Neuronal stem cell (in vitro differentiated cells): ENCODE results near the gene ZNF497.

Source experiments
- DNase-seq: peaks from one replicate; pipeline ENCODE4 v3.0.0-alpha.2; 2013; ENCODE audit warnings: low spot score
- H2AFZ ChIP-seq: one replicate; pipeline ENCODE4 v1.6.1; 2013; ENCODE audit warnings: mild to moderate bottlenecking, low read length, inconsistent platforms
- H2AK5ac ChIP-seq: 2 replicates; pipeline ENCODE4 v1.6.1; 2013; ENCODE audit warnings: low read depth, mild to moderate bottlenecking, inconsistent platforms, low read length, moderate library complexity, mixed read lengths
- H2BK120ac ChIP-seq: 2 replicates; pipeline ENCODE4 v1.6.1; 2013; ENCODE audit warnings: low read depth, mild to moderate bottlenecking, inconsistent platforms, low read length, moderate library complexity, mixed read lengths
- H2BK12ac ChIP-seq: one replicate; pipeline ENCODE4 v1.6.1; 2013; ENCODE audit warnings: low read length, inconsistent platforms
- H2BK15ac ChIP-seq: 2 replicates; pipeline ENCODE4 v1.6.1; 2013; ENCODE audit warnings: mild to moderate bottlenecking, low read length, inconsistent platforms, mixed read lengths
- H2BK5ac ChIP-seq: one replicate; pipeline ENCODE4 v1.6.1; 2013; ENCODE audit warnings: inconsistent platforms, mild to moderate bottlenecking, low read length, moderate library complexity
- H3K14ac ChIP-seq: one replicate; pipeline ENCODE4 v1.6.1; 2013; ENCODE audit warnings: low read length, inconsistent platforms
- H3K18ac ChIP-seq: 2 replicates; pipeline ENCODE4 v1.6.1; 2013; ENCODE audit warnings: low read length, inconsistent platforms
- H3K23ac ChIP-seq: 2 replicates; pipeline ENCODE4 v1.6.1; 2013; ENCODE audit warnings: low read depth, mild to moderate bottlenecking, mixed read lengths, low read length, inconsistent platforms; ENCODE audit not compliant: poor library complexity
- H3K27ac ChIP-seq: replicated peaks from 3 replicates; pipeline ENCODE4 v1.5.1; 2013; ENCODE audit warnings: low read length, inconsistent platforms
- H3K27me3 ChIP-seq, 3 experiments: 2 replicates each; pipeline ENCODE4 v1.6.1; 2013; ENCODE audit warnings: low read length in 3 of 3, mild to moderate bottlenecking in 2 of 3, inconsistent platforms in 1 of 3, low read depth in 1 of 3, mixed read lengths in 1 of 3, moderate library complexity in 1 of 3; ENCODE audit not compliant: control insufficient read depth in 3 of 3, insufficient read depth in 3 of 3
- H3K36me3 ChIP-seq, 2 donors: replicated peaks in 1 of 2; 2 replicates each; pipeline ENCODE4 v1.6.1; 2013; ENCODE audit warnings: low read length in 2 of 2; ENCODE audit not compliant: control insufficient read depth in 2 of 2, insufficient read depth in 2 of 2
- H3K4ac ChIP-seq: 2 replicates; pipeline ENCODE4 v1.6.1; 2013; ENCODE audit warnings: inconsistent platforms, mild to moderate bottlenecking, low read length, moderate library complexity
- H3K4me1 ChIP-seq, 2 donors: 1 replicate in 1 of 2; 2 replicates in 1 of 2; pipeline ENCODE4 v1.6.1; 2013; ENCODE audit warnings: low read length in 2 of 2, low read depth in 1 of 2; ENCODE audit not compliant: control insufficient read depth in 2 of 2, insufficient read depth in 1 of 2
- H3K4me2 ChIP-seq: one replicate; pipeline ENCODE4 v1.6.1; 2013; ENCODE audit warnings: mild to moderate bottlenecking, low read length, inconsistent platforms; ENCODE audit not compliant: insufficient read depth, poor library complexity, severe bottlenecking
- H3K4me3 ChIP-seq, 2 donors: 2 replicates each; pipeline ENCODE4 v1.5.1; 2013; ENCODE audit warnings: low read length in 2 of 2, mild to moderate bottlenecking in 2 of 2, inconsistent platforms in 1 of 2, moderate library complexity in 1 of 2
- H3K79me1 ChIP-seq: one replicate; pipeline ENCODE4 v1.6.1; 2013; ENCODE audit warnings: low read depth, mild to moderate bottlenecking, inconsistent platforms, low read length, moderate library complexity
- H3K9ac ChIP-seq: one replicate; pipeline ENCODE4 v1.6.1; 2013; ENCODE audit warnings: mild to moderate bottlenecking, low read depth, low read length, inconsistent platforms; ENCODE audit not compliant: poor library complexity
- H3K9me3 ChIP-seq, 2 donors: replicated peaks in 1 of 2; 2 replicates each; pipeline versions ENCODE3 to v1.6.1; 2013; ENCODE audit warnings: low read length in 2 of 2, mild to moderate bottlenecking in 2 of 2, inconsistent platforms in 1 of 2, low read depth in 1 of 2, mixed read lengths in 1 of 2, moderate library complexity in 1 of 2; ENCODE audit not compliant: control insufficient read depth in 2 of 2, insufficient read depth in 1 of 2
- H4K8ac ChIP-seq: one replicate; pipeline ENCODE4 v1.6.1; 2013; ENCODE audit warnings: low read depth, mild to moderate bottlenecking, inconsistent platforms, low read length, moderate library complexity
- H4K91ac ChIP-seq: one replicate; pipeline ENCODE4 v1.6.1; 2013; ENCODE audit warnings: low read length, low read depth, mild to moderate bottlenecking, inconsistent platforms; ENCODE audit not compliant: poor library complexity
- WGBS, 2 donors: extraction: QIAGEN DNeasy Blood & Tissue Kit; methylation state at CpG; one replicate each; pipeline ENCODE4 v1.1.7; 2013; ENCODE audit warnings: missing lambda C conversion rate in 2 of 2, mixed read lengths in 1 of 2; ENCODE audit not compliant: insufficient read length in 2 of 2, insufficient replicate concordance in 1 of 2; ENCODE audit errors: extremely low coverage in 2 of 2; 5-methylcytosine and 5-hydroxymethylcytosine counted together

The ZNF497 gene

GRCh38 chr19:58346961-58347929, 15.3 kb downstream of the ZNF497 start:
- Histone ChIP-seq H3K4me2 (peak overlapping the region; percentile 100), H2AK5ac (peak overlapping the region; percentile 81), H2BK15ac (peak overlapping the region; percentile 37), H3K23ac (peak overlapping the region; percentile 96), H3K4me3 (peak overlapping the region; percentile 53 to 97), H3K4me1 (peaks cover 0 to 3% of the 10 kb centered on the region in 2 donors), H3K36me3 (no peaks in the 10 kb centered on the region), H3K9me3 (no peaks in the 10 kb centered on the region), H2BK120ac (no peak overlapping the region), H2BK5ac (peak overlapping the region; percentile 66), H3K4ac (no peak overlapping the region), H3K9ac (peak overlapping the region; percentile 97), H4K91ac (no peak overlapping the region), H3K27me3 (peaks cover 4 to 12% (median 10%) of the 10 kb centered on the region in 3 experiments), H2AFZ (peak overlapping the region; percentile 100), H3K18ac (peak overlapping the region; percentile 94), H3K27ac (no peak overlapping the region), H3K79me1 (peaks cover 3% of the 10 kb centered on the region), H3K14ac (peak overlapping the region; percentile 89), H4K8ac (peak overlapping the region; percentile 65), H2BK12ac (peak overlapping the region; percentile 58)
- peak; percentile 73 for DNase-seq
- WGBS, 2 donors: no CpG with 5 or more reads among the region's 82 CpGs

GRCh38 chr19:58345558-58345957, 17.0 kb downstream of the ZNF497 start:
- no peak overlapping the region for H4K91ac ChIP-seq
- peaks cover 0 to 12% of the 10 kb centered on the region in 2 donors for H3K36me3 ChIP-seq
- H3K4ac ChIP-seq: no peak overlapping the region
- WGBS, 2 donors: no CpG with 5 or more reads among the region's 5 CpGs
- H3K23ac ChIP-seq: no peak overlapping the region
- peaks cover 4 to 12% (median 10%) of the 10 kb centered on the region in 3 experiments for H3K27me3 ChIP-seq
- H2BK120ac ChIP-seq: no peak overlapping the region
- H3K4me2 ChIP-seq: no peak overlapping the region
- no peak overlapping the region for H3K27ac ChIP-seq
- H4K8ac ChIP-seq: no peak overlapping the region
- H3K79me1 ChIP-seq: no peaks in the 10 kb centered on the region
- no peak overlapping the region for H2BK5ac ChIP-seq
- H3K14ac ChIP-seq: no peak overlapping the region
- H3K4me1 ChIP-seq: peaks cover 0 to 3% of the 10 kb centered on the region in 2 donors
- H3K18ac ChIP-seq: no peak overlapping the region
- no peak overlapping the region for H2AK5ac ChIP-seq
- no peak overlapping the region for H3K9ac ChIP-seq
- no peak for DNase-seq
- no peak overlapping the region for H2BK12ac ChIP-seq
- H2BK15ac ChIP-seq: no peak overlapping the region
- H2AFZ ChIP-seq: no peak overlapping the region
- no peak overlapping the region for H3K4me3 ChIP-seq
- peaks cover 0 to 2% of the 10 kb centered on the region in 2 donors for H3K9me3 ChIP-seq

- H3K4me1 ChIP-seq: no peaks in the 10 kb centered on the region
- no CpG with 5 or more reads among the region's 30 CpGs for WGBS, 2 donors
- no peak overlapping the region for H3K9ac ChIP-seq
- no peak overlapping the region for H3K4me2 ChIP-seq
- H3K9me3 ChIP-seq: peaks cover 3 to 7% of the 10 kb centered on the region in 2 donors
- no peak overlapping the region for H3K27ac ChIP-seq
- no peak overlapping the region for H3K18ac ChIP-seq
- no peak overlapping the region for H2BK5ac ChIP-seq
- no peak for DNase-seq
- H2AK5ac ChIP-seq: no peak overlapping the region
- no peak overlapping the region for H2AFZ ChIP-seq
- no peak overlapping the region for H3K14ac ChIP-seq
- H3K4me3 ChIP-seq: no peak overlapping the region
- H3K23ac ChIP-seq: no peak overlapping the region
- no peak overlapping the region for H4K8ac ChIP-seq
- no peak overlapping the region for H3K4ac ChIP-seq
- no peak overlapping the region for H4K91ac ChIP-seq
- H3K27me3 ChIP-seq: no peaks in the 10 kb centered on the region
- H2BK15ac ChIP-seq: no peak overlapping the region
- H3K36me3 ChIP-seq: peaks cover 22 to 66% of the 10 kb centered on the region in 2 donors
- no peak overlapping the region for H2BK120ac ChIP-seq
- H2BK12ac ChIP-seq: no peak overlapping the region
- no peaks in the 10 kb centered on the region for H3K79me1 ChIP-seq
Observed at GRCh38 chr19:58338825-58339558, 23.6 kb downstream of the ZNF497 start.

- H2BK12ac ChIP-seq: no peak overlapping the region
- peaks cover 22 to 66% of the 10 kb centered on the region in 2 donors for H3K36me3 ChIP-seq
- no peak overlapping the region for H3K4me2 ChIP-seq
- no peak overlapping the region for H3K18ac ChIP-seq
- no peak overlapping the region for H2AFZ ChIP-seq
- peaks cover 3 to 7% of the 10 kb centered on the region in 2 donors for H3K9me3 ChIP-seq
- H3K27me3 ChIP-seq: no peaks in the 10 kb centered on the region
- WGBS, 2 donors: no CpG with 5 or more reads among the region's 11 CpGs
- H3K4ac ChIP-seq: no peak overlapping the region
- H3K23ac ChIP-seq: no peak overlapping the region
- H4K8ac ChIP-seq: no peak overlapping the region
- no peak overlapping the region for H3K4me3 ChIP-seq
- H2AK5ac ChIP-seq: no peak overlapping the region
- no peak overlapping the region for H4K91ac ChIP-seq
- no peak overlapping the region for H2BK5ac ChIP-seq
- no peak overlapping the region for H2BK15ac ChIP-seq
- no peak overlapping the region for H3K9ac ChIP-seq
- DNase-seq: no peak
- no peak overlapping the region for H2BK120ac ChIP-seq
- no peak overlapping the region for H3K27ac ChIP-seq
- H3K4me1 ChIP-seq: no peaks in the 10 kb centered on the region
- no peaks in the 10 kb centered on the region for H3K79me1 ChIP-seq
- no peak overlapping the region for H3K14ac ChIP-seq
Observed at GRCh38 chr19:58338336-58338735, 24.2 kb downstream of the ZNF497 start.
